Stimulated activated naive CD8-positive, alpha-beta T cell treated with anti-CD3 and anti-CD28 coated beads, Interleukin-15, Interleukin-2, amounts not matched to agents 100 ng/mL and 50 ng/mL, for 24 hours (primary cell): ENCODE results near the gene ITGA3.

ENCODE experiments used
- H3K27ac Mint-ChIP-seq: one replicate; pipeline ENCODE4 v1.8.0; 2021; ENCODE audit warnings: mild to moderate bottlenecking, mixed read lengths
- H3K27me3 Mint-ChIP-seq: one replicate; pipeline ENCODE4 v1.8.0; 2021; ENCODE audit warnings: mixed read lengths
- H3K36me3 Mint-ChIP-seq: one replicate; pipeline ENCODE4 v1.8.0; 2021; ENCODE audit warnings: low read depth, mixed read lengths
- H3K4me1 Mint-ChIP-seq: one replicate; pipeline ENCODE4 v1.8.0; 2021; ENCODE audit warnings: low read depth, mixed read lengths
- H3K4me3 Mint-ChIP-seq: one replicate; pipeline ENCODE4 v1.8.0; 2021; ENCODE audit warnings: mild to moderate bottlenecking, mixed read lengths
- H3K9me3 Mint-ChIP-seq: one replicate; pipeline ENCODE4 v1.8.0; 2021; ENCODE audit warnings: mixed read lengths

Gene ITGA3

GRCh38 chr17:50118828-50119218 is 62.9 kb downstream of the ITGA3 start:
- Mint-ChIP-seq H3K4me1 (peaks cover 8% of the 10 kb centered on the region), H3K27me3 (peaks cover 39% of the 10 kb centered on the region), H3K27ac (no peak overlapping the region), H3K36me3 (no peaks in the 10 kb centered on the region), H3K4me3 (no peak overlapping the region), H3K9me3 (no peaks in the 10 kb centered on the region)

GRCh38 chr17:50120475-50121253 is 64.8 kb downstream of the ITGA3 start:
- Mint-ChIP-seq H3K27me3 (peaks cover 32% of the 10 kb centered on the region), H3K27ac (no peak overlapping the region), H3K36me3 (no peaks in the 10 kb centered on the region), H3K4me1 (peaks cover 8% of the 10 kb centered on the region), H3K4me3 (no peak overlapping the region), H3K9me3 (no peaks in the 10 kb centered on the region)

- Mint-ChIP-seq H3K4me3 (no peak overlapping the region), H3K27me3 (peaks cover 26% of the 10 kb centered on the region), H3K27ac (no peak overlapping the region), H3K36me3 (no peaks in the 10 kb centered on the region), H3K4me1 (peaks cover 4% of the 10 kb centered on the region), H3K9me3 (no peaks in the 10 kb centered on the region)
Measured at GRCh38 chr17:50122945-50123344, 67.0 kb downstream of the ITGA3 start.

- no peak overlapping the region for H3K27ac Mint-ChIP-seq
- no peaks in the 10 kb centered on the region for H3K36me3 Mint-ChIP-seq
- no peaks in the 10 kb centered on the region for H3K9me3 Mint-ChIP-seq
- H3K4me1 Mint-ChIP-seq = peaks cover 8% of the 10 kb centered on the region
- H3K4me3 Mint-ChIP-seq = no peak overlapping the region
- H3K27me3 Mint-ChIP-seq = peaks cover 26% of the 10 kb centered on the region
Measured at GRCh38 chr17:50123649-50124349, 67.9 kb downstream of the ITGA3 start.

GRCh38 chr17:50125420-50125997 is 69.6 kb downstream of the ITGA3 start:
- H3K27ac Mint-ChIP-seq = no peak overlapping the region
- peaks cover 17% of the 10 kb centered on the region for H3K27me3 Mint-ChIP-seq
- no peaks in the 10 kb centered on the region for H3K36me3 Mint-ChIP-seq
- H3K4me1 Mint-ChIP-seq = peaks cover 11% of the 10 kb centered on the region
- H3K4me3 Mint-ChIP-seq = no peak overlapping the region
- no peaks in the 10 kb centered on the region for H3K9me3 Mint-ChIP-seq

- Mint-ChIP-seq H3K4me3 (no peak overlapping the region), H3K36me3 (no peaks in the 10 kb centered on the region), H3K27me3 (peaks cover 13% of the 10 kb centered on the region), H3K27ac (no peak overlapping the region), H3K4me1 (peaks cover 31% of the 10 kb centered on the region), H3K9me3 (no peaks in the 10 kb centered on the region)
Measured at GRCh38 chr17:50127697-50128361, 71.9 kb downstream of the ITGA3 start.

GRCh38 chr17:50128441-50129352 is 72.8 kb downstream of the ITGA3 start:
- Mint-ChIP-seq H3K9me3 (no peaks in the 10 kb centered on the region), H3K4me1 (peaks cover 31% of the 10 kb centered on the region), H3K27me3 (peaks cover 13% of the 10 kb centered on the region)

GRCh38 chr17:50129353-50129727 is 73.4 kb downstream of the ITGA3 start:
- H3K9me3 Mint-ChIP-seq = no peaks in the 10 kb centered on the region
- H3K27me3 Mint-ChIP-seq = peaks cover 13% of the 10 kb centered on the region
- peaks cover 7% of the 10 kb centered on the region for H3K36me3 Mint-ChIP-seq
- peaks cover 31% of the 10 kb centered on the region for H3K4me1 Mint-ChIP-seq
- H3K4me3 Mint-ChIP-seq = peak overlapping the region; percentile 63
- H3K27ac Mint-ChIP-seq = no peak overlapping the region

More at GRCh38 chr17:50128441-50129352, 72.8 kb downstream of the ITGA3 start:
- peak overlapping the region; percentile 75 for H3K4me3 Mint-ChIP-seq
- peaks cover under 1% of the 10 kb centered on the region for H3K36me3 Mint-ChIP-seq
- H3K27ac Mint-ChIP-seq = peak overlapping the region; percentile 77

GRCh38 chr17:50129728-50130558 is 74.0 kb downstream of the ITGA3 start, which contains the start of gene SAMD14:
Gene SAMD14, minus strand, starts transcription at chr17:50130160. Its CDS starts 5,201 bp downstream, at chr17:50124959.
- Mint-ChIP-seq H3K4me1 (peaks cover 31% of the 10 kb centered on the region), H3K4me3 (peak within 1 kb of the TSS; percentile 63), H3K27ac (peak within 1 kb of the TSS; percentile 24), H3K9me3 (no peaks in the 10 kb centered on the region), H3K36me3 (peaks cover 7% of the 10 kb centered on the region), H3K27me3 (peaks cover 13% of the 10 kb centered on the region)

GRCh38 chr17:50130559-50131305 is 74.8 kb downstream of the ITGA3 start:
- peak overlapping the region; percentile 44 for H3K4me3 Mint-ChIP-seq
- peaks cover 13% of the 10 kb centered on the region for H3K27me3 Mint-ChIP-seq
- peak overlapping the region; percentile 24 for H3K27ac Mint-ChIP-seq
- H3K36me3 Mint-ChIP-seq = peaks cover 10% of the 10 kb centered on the region
- H3K4me1 Mint-ChIP-seq = peaks cover 31% of the 10 kb centered on the region
- no peaks in the 10 kb centered on the region for H3K9me3 Mint-ChIP-seq

GRCh38 chr17:50132104-50132794 is 76.3 kb downstream of the ITGA3 start:
- H3K4me1 Mint-ChIP-seq = peaks cover 31% of the 10 kb centered on the region

GRCh38 chr17:50133028-50133768 is 77.3 kb downstream of the ITGA3 start:
- H3K36me3 Mint-ChIP-seq = peaks cover 29% of the 10 kb centered on the region
- peaks cover 28% of the 10 kb centered on the region for H3K4me1 Mint-ChIP-seq
- no peaks in the 10 kb centered on the region for H3K9me3 Mint-ChIP-seq
- H3K27ac Mint-ChIP-seq = no peak overlapping the region
- H3K27me3 Mint-ChIP-seq = peaks cover 6% of the 10 kb centered on the region
- no peak overlapping the region for H3K4me3 Mint-ChIP-seq

More at GRCh38 chr17:50132104-50132794, 76.3 kb downstream of the ITGA3 start:
- Mint-ChIP-seq H3K36me3 (peaks cover 19% of the 10 kb centered on the region), H3K4me3 (no peak overlapping the region), H3K27ac (no peak overlapping the region), H3K27me3 (peaks cover 13% of the 10 kb centered on the region), H3K9me3 (no peaks in the 10 kb centered on the region)
